Measurements from ENCODE around the gene DHRS1. TPM values are rescaled to one million over a fixed set of nuclear protein-coding genes. Genes with fewer than 3 reads are reported as not detected.

DHRS1 gene
- total and polyA plus RNA-seq, 2 of the 4 experiments (the other 2 are of a cell fraction): 15.8 to 38.6 TPM

DNA sequence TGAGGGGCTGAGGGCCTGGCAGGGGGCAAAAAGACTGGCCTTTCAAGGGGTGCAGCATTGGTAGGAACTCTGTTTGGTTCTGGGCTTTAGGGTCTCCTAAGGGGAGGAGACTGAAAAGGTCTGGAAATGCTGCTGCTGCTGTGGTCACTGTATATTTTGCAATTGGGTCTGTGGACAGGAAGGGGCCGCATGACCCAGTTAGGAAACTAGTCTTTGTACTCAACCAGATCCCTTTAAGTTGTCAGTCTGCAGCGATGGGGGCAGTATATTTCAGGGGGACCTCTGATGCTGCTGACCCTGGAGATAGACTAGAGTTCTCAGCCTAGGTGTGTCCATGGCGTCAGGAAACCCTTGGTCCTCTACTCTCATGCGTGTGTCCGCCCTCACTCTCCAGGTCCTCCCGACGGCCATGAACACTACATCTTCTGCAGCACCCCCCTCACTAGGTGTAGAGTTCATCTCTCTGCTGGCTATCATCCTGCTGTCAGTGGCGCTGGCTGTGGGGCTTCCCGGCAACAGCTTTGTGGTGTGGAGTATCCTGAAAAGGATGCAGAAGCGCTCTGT lies 15.7 kb upstream of the DHRS1 start:
- intact Hi-C loops (cut with micrococcal nuclease): no loop called here
- Histone ChIP-seq H3K4me1 (ENCODE audit: control insufficient read depth, insufficient read depth, low read length) (peaks cover 7% of the 10 kb centered on the region; the same call in 1 of the 2 replicates), H3K27ac (ENCODE audit: insufficient read depth, low read length) (no peak overlapping the region), H4K20me1 (ENCODE audit: insufficient read depth, low read length) (no peaks in the 10 kb centered on the region; the same call in 1 of the 2 replicates), H3K9me1 (ENCODE audit: insufficient read depth, low read length) (peaks cover 9% of the 10 kb centered on the region), H3K79me1 (ENCODE audit: low read depth in 1 of 2, low read length in 2 of 2) (no peaks in the 10 kb centered on the region), H3K9ac (ENCODE audit: low read depth, low read length) (no peak overlapping the region), H3K9me3 (ENCODE audit: control insufficient read depth, insufficient read depth, low read length) (no peaks in the 10 kb centered on the region), H2BK20ac (ENCODE audit: low read depth, low read length) (no peak overlapping the region), H2BK120ac (ENCODE audit: low read depth, low read length) (no peak overlapping the region), H3K14ac (replicated peaks; ENCODE audit: low read depth, low read length) (no peak overlapping the region), H2AFZ (replicated peaks; ENCODE audit: low read length, poor library complexity) (no peak overlapping the region), H3K36me3 (ENCODE audit: control insufficient read depth, insufficient read depth, low read length) (no peaks in the 10 kb centered on the region), H4K91ac (ENCODE audit: insufficient read depth, low read depth, low read length) (no peak overlapping the region), H2AK5ac (ENCODE audit: low read depth, low read length) (no peak overlapping the region), H3K4me2 (ENCODE audit: low read depth, low read length) (no peak overlapping the region), H3K56ac (ENCODE audit: extremely low read depth, insufficient read depth, low read length) (no peak overlapping the region), H2AK9ac (replicated peaks; ENCODE audit: low read depth, low read length, poor library complexity) (no peak overlapping the region), H2BK15ac (ENCODE audit: low read depth, low read length) (no peak overlapping the region), H3K4me3 (ENCODE audit: insufficient read depth, low read depth, low read length) (no peak overlapping the region), H4K5ac (ENCODE audit: low read depth, low read length) (no peak overlapping the region), H2BK5ac (ENCODE audit: low read depth, low read length, poor library complexity, severe bottlenecking) (no peak overlapping the region), H3K27me3 (ENCODE audit: control insufficient read depth, insufficient read depth, low read length) (peaks cover 33% of the 10 kb centered on the region), H4K8ac (ENCODE audit: low read depth in 2 of 2, low read length in 2 of 2) (no peak overlapping the region), H3K18ac (ENCODE audit: low read depth, low read length) (no peak overlapping the region), H3K4ac (ENCODE audit: low read depth, low read length) (no peak overlapping the region), H3K23ac (ENCODE audit: low read depth, low read length) (no peak overlapping the region)
- ATAC-seq (ENCODE audit: low read depth) (no peak), DNase-seq (no peak)
- CTCF ChIA-PET: interaction anchor here (0.6 kb wide), 1 partner anchor 69 kb away, joined by 4 read pairs; no protein-coding TSS in a partner anchor
- BruUV-seq (replicated peaks): no TSS peak
- TF ChIP-seq CEBPB (IDR thresholded peaks at IDR 0.05; ENCODE audit: low read depth, low read length) (no peak), RAD21 (IDR thresholded peaks at IDR 0.05; ENCODE audit: low read length) (no peak), RFX5 (IDR thresholded peaks at IDR 0.05; ENCODE audit: low read depth, low read length) (no peak), MAFK (IDR thresholded peaks at IDR 0.05; ENCODE audit: low read depth, low read length) (no peak), MAZ (IDR thresholded peaks at IDR 0.05; ENCODE audit: borderline replicate concordance, low read depth, low read length) (no peak)
- TF ChIP-seq, protein P1, sequence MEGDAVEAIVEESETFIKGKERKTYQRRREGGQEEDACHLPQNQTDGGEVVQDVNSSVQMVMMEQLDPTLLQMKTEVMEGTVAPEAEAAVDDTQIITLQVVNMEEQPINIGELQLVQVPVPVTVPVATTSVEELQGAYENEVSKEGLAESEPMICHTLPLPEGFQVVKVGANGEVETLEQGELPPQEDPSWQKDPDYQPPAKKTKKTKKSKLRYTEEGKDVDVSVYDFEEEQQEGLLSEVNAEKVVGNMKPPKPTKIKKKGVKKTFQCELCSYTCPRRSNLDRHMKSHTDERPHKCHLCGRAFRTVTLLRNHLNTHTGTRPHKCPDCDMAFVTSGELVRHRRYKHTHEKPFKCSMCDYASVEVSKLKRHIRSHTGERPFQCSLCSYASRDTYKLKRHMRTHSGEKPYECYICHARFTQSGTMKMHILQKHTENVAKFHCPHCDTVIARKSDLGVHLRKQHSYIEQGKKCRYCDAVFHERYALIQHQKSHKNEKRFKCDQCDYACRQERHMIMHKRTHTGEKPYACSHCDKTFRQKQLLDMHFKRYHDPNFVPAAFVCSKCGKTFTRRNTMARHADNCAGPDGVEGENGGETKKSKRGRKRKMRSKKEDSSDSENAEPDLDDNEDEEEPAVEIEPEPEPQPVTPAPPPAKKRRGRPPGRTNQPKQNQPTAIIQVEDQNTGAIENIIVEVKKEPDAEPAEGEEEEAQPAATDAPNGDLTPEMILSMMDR (conservative IDR thresholded peaks at IDR 0.05; ENCODE audit: low read depth, low read length): no peak
- dilution Hi-C loops (cut with HindIII; ENCODE audit: low sequenced_read_pairs, unreplicated experiment): no loop called here
- in situ Hi-C loops (cut with MboI; ENCODE audit: low sequenced_read_pairs): no loop called here
- POLR2A ChIA-PET (ENCODE audit: unreplicated experiment): no interaction called here
- WGBS, 2 experiments (ENCODE audit: extremely low coverage in 2 of 2, insufficient read length in 1 of 2): 82% methylated on average over 3 of the region's 10 CpGs; no CpG with 5 or more reads in 1 of the 2 experiments
